Activated CD8-positive, alpha-beta memory T cell treated with anti-CD3 and anti-CD28 coated beads for 1 hour (primary cell): ENCODE measurements around the gene PNMA6E.

Experiments
- DNase-seq, 2 donors: peaks; one replicate each; pipeline ENCODE4 v3.0.0-alpha.2; 2020; ENCODE audit warnings: low read depth in 1 of 2; ENCODE audit errors: extremely low read depth in 1 of 2

PNMA6E gene

DNA sequence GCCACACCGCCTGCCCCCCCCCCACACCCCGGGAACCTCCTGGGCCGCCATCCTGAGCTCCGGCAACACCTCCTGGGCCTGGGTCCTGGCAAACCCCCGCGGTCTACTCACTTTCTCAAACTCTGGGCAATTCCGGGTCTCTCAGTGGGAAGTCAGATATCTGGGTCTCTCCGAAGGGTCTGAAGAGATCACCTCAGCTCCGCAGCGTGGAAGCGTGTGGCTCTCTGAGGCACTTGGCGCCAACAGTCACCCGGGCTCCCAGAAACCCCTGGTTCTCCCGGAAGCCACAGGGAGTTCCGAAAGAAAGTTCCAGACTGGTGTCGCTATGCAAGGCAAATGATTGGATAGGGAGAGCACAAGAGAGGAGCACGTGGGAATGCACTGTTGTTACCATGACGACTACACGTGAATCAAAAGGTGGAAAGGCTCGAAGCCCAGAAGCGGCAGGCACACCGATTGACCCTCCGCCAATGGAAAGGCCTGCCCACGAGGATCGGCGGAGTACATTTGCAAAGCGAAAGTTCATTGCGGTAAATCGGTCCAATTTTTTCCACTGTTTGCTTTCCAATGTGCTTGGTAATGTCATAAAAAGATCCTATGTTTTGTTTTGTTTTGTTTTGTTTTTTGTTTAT lies at the start of gene PNMA6E:
TSS of gene PNMA6E (minus strand) at position 218 of the 632 bp plus-strand sequence. CDS start 2,501 bp downstream, outside the sequence.
- DNase-seq, result no peak

DNA sequence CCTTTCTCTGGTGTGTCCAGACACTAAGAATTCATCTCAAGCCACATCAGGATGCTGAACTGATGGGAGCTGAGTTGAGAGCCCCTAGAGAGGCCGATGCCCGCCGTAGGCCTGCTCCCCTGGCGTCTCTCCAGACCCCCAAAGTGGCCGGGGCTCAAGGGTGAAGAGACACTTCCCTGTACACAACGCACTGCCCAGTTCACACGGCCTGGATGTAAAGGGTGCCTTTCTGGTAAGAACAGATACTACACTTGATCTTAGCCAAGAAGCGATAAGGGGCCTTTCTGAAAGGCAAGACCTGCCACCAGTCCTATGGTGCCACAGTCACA lies 49.8 kb upstream of the PNMA6E start:
- DNase-seq, result no peak

GRCh38 chrX:153450114-153450948 lies 49.2 kb upstream of the PNMA6E start:
- DNase-seq, result no peak

- no peak for DNase-seq
Measured at GRCh38 chrX:153449368-153450113, 48.4 kb upstream of the PNMA6E start.

DNA sequence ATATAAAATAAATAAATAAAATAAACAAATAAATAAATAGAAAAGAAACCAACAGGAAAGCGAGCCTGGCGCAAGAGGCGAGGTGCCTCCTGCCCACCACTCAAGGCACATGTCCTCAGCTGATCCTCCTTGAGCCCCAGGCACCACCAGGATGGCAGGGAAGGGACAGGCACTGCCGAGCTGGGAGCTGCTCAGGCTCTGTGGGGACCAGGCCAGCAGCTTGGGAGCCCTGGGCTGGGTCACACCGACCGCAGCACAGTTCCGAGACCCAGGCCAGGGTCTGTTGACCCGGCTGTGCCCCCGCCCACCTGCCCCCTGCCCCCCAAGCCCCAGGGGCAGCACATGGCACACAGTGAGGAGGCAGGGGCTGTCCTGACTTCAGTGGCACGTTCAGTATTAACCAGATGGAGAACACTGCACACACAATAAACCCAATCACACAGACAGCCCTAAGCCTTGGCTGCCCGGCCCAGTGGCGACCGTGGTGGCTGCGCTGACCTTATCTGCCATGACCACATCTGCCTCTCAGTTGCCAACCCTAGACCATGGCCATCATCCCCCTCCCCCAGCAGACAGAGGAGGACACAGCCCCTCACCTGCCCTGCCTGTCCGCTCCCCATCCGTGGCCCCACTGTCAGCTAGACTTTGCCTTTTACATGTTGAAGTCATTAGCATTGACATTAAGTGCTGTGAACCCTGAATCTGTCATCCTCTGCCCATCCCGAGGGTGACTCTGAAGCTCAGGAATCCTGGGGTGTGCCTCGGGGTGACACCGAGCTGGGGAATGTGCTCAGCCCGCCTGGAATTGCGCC lies 47.6 kb upstream of the PNMA6E start:
- no peak for DNase-seq

DNA sequence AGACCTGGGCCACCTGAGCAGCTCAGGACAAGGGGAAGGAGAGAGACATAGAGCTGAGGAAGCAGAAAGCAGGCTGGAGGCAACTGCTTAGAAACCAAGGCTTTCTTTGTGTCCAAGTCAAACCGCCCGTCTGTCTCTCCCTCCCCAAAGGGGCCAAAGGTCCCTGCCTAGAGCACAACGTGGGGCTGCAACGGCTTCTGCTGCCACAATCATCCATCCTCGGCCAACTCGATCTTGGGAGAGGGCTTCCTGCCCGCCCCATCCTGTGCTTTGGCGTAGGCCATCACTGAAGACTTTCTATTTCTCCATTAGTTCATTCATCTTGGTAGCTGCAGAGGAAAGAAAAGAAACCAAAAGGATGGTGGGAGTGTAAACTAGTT lies 46.4 kb upstream of the PNMA6E start:
- DNase-seq, result no peak

- DNase-seq, result no peak
Measured at GRCh38 chrX:153446950-153447580, 45.9 kb upstream of the PNMA6E start.

DNA sequence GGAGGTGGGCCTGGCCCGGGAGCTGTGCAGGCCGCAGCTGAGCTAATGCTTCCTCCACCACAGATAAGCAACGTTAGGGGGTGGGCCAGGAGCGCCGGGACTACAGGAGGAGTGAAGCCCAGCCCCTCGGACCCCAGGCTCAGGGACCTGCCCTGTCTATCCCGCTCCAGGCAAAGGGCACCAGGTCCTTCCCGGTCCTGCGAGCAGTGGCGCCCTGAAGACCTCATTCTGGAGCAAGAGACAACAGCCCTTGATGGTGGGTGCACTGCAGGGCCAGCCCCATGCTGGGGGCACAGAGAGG lies 45.4 kb upstream of the PNMA6E start:
- DNase-seq, result no peak

DNA sequence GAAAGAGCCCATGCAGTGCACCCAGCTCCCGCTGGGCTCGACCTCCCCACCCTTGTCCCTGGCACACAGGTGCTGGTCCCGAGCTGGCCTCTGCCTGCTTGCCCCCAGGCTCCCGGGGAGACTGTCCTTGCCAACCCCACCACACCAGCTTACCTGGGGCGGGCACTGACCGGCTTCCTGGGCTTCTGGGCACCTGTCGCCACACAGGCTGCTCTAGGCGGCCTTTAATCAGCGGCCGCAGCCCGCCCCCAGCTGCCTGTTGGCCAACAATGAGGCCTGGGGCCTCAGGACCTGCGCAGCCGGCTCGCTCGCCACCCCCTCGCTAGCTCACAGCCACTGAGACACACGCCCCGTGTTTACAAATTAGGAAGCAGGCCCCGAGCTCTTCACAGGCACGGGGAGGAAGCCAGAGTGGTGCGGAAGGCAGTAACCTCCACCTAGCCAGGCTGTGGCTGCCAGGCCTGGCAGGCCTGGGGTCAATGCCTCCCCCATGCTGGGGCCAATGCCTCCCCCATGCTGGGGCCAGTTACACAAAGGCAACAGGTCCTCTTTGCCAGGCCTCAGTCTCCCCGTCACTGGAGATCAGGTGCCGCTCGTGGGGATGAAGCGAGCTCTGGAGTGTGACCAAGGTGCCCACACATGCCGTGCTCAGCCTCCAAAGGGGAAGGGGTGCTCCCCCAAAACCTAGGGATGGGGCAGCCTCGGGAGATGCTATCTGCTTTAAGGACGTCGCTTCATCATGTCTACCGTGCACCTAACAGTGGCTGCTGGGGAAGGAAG lies 44.9 kb upstream of the PNMA6E start, which contains the start of gene TREX2:
TSS of gene TREX2 (minus strand) at position 201 of the 780 bp plus-strand sequence. CDS start 626 bp downstream, outside the sequence.
- DNase-seq, result no peak

GRCh38 chrX:153445106-153445855 lies 44.1 kb upstream of the PNMA6E start:
- DNase-seq, result no peak

- DNase-seq, result no peak
Measured at GRCh38 chrX:153444333-153445011, 43.3 kb upstream of the PNMA6E start.

GRCh38 chrX:153443476-153444332 lies 42.6 kb upstream of the PNMA6E start:
- no peak for DNase-seq

DNA sequence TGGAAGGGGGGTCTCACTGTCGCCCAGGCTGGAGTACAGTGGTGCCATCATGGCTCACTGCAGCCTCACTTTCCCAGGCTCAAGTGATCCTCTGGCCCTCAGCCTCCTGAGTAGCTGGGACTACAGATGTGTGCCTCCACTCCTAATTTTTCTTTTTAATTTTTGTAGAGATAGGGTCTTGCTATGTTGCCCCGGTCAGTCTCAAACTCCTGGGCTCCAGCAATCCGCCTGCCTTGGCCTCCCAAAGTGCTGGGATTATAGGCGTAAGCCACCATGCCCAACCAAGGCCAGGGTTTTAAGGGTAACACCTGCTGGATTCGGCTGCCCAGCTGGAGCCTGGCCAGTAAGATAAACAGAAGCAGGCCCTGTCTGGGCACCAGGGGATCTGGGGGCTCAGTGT lies 41.3 kb upstream of the PNMA6E start:
- no peak for DNase-seq

DNA sequence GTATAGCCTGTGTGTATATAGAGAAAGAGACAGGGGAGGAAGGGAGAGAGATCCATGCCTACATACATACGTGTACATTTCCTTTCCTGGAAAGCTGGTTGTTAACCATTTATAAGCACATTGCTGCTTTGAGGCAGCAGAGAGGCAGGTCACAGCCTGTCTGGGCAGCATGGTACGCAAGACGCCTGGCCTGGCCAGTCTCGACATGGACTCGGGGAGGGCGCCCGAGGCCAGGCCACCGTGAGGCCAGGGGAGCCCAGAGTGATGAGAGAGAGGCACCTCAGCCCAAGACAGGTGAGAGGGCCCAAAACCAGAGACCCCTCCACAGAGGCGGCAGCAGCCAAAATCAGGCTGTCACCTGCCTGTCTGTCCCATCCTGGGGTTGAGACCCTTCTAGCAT lies 40.8 kb upstream of the PNMA6E start:
- no peak for DNase-seq

DNA sequence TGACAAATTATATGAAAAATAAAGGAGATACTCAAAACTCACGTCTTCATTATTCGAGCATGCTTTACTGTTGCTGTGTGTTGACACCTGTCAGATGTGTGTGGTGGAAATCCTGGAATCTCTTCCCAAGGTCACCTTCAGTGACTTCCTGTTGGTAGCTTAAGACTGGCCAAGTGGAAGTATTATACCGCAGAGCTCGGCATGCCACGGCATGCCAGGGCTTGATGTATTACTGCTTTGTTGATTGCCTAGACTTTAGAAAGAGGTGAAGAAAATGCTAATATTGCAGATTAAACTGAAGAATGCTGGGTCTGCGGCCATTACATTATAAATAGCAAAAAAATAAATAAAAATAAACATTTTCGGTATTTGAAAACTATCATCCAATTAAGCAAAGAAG lies 40.1 kb upstream of the PNMA6E start:
- no peak for DNase-seq

DNA sequence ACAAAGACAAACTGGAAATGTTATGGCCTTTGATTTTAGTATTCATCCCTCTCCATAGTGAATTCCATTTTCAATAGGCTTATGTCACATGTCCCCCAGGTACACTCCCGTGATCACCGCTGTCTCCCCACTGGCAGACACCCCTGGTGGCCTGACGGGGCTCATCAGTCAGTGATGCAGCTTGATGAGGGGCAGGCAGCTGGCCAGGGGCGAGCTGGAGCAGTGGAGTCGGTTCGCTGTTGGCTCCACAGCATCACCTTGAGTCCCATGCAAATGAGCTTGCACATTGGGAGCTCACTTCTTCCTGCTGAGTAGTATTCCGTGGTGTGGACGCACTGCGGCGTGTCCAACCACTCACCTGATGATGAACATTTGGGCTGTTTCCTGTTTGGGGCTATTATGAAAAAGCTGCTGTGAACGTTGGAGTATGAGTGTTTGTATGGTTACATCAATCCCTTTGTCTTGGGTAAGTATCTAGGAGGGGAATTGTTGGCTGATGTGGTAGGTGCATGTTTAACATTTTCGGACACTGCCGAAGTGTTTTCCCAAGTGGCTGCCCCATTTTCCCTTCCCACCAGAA lies 39.5 kb upstream of the PNMA6E start:
- no peak for DNase-seq

- no peak for DNase-seq
Measured at GRCh38 chrX:153439977-153440376, 38.8 kb upstream of the PNMA6E start.
